ENCODE data around the gene TSPAN9. TPM values are rescaled to one million over a fixed set of nuclear protein-coding genes. Genes with fewer than 3 reads are reported as not detected.
A peak's percentile ranks its signal among the peaks of the same experiment; 100 is the strongest.

Gene TSPAN9, protein sequence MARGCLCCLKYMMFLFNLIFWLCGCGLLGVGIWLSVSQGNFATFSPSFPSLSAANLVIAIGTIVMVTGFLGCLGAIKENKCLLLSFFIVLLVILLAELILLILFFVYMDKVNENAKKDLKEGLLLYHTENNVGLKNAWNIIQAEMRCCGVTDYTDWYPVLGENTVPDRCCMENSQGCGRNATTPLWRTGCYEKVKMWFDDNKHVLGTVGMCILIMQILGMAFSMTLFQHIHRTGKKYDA
- total RNA-seq, result 0.18 and 0.48 TPM in 2 replicates

DNA sequence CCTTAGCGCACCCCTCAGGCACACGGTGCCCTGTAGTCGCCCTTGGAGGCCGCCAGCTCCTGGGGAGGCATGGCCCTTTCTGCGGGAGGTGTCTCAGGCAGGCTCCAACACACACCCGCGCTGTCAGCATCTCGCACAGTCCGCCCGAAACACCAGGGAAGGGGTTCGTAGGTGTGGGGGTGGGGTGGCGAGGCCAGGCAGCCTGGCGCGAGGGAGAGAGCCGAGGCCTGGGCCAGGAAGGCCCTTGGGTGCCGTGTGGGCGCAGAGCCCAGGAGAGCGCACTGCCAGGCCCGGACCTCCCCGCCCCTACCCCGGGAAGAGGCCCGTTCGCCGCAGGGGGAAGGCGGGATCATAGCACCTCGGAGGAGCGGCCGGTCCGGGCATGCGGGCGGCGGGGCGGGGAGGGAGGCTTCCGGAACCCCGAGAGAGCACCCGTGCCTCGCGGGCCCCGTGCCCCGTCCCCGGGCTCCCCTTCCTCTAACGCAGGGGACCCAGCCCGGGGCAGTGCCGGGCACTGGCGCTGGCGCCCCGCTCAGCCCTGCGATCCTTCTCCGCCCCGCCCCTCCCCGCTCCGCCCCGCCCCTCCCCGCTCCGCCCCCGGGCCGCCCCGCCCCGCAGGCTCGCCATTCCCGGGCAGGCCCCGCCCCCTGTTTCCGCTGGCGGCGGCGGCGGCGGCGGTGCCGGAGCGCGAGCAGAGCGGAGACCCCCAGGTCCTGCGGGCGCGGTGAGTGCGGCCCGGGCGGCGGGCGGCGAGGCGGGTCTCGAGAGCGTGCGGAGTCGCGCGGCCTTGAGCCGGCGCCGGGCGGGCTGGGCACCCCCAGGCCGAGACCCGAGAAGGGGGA, at the start of gene TSPAN9:
Gene TSPAN9 (plus strand): TSS at position 650 of the 842 bp plus-strand sequence. CDS start 123,815 bp downstream, outside the sequence.
- no peak within 1 kb of the TSS for H3K27ac Mint-ChIP-seq
- H3K27me3 Mint-ChIP-seq (ENCODE audit: low read depth), result peaks cover 17% of the 10 kb centered on the region
- intact Hi-C loops (cut with micrococcal nuclease), result no loop called here
- no peaks in the 10 kb centered on the region for H3K9me3 Mint-ChIP-seq
- peak within 1 kb of the TSS; percentile 76 for H3K4me3 Mint-ChIP-seq (ENCODE audit: low read depth)
- H3K4me1 Mint-ChIP-seq (ENCODE audit: low read depth), result peaks cover 3% of the 10 kb centered on the region
- peak; percentile 36 for DNase-seq (ENCODE audit: low spot score)
- no peaks in the 10 kb centered on the region for H3K36me3 Mint-ChIP-seq (ENCODE audit: low read depth)

GRCh38 chr12:3028108-3028507, 49.1 kb upstream of the TSPAN9 start:
- Mint-ChIP-seq H3K4me3 (ENCODE audit: low read depth) (no peak overlapping the region), H3K36me3 (ENCODE audit: low read depth) (no peaks in the 10 kb centered on the region), H3K4me1 (ENCODE audit: low read depth) (no peaks in the 10 kb centered on the region), H3K9me3 (no peaks in the 10 kb centered on the region), H3K27me3 (ENCODE audit: low read depth) (no peaks in the 10 kb centered on the region), H3K27ac (no peak overlapping the region)
- intact Hi-C loops (cut with micrococcal nuclease), result no loop called here
- no peak for DNase-seq (ENCODE audit: low spot score)

GRCh38 chr12:3030821-3031429, 46.3 kb upstream of the TSPAN9 start:
- no peak overlapping the region for H3K27ac Mint-ChIP-seq
- H3K27me3 Mint-ChIP-seq (ENCODE audit: low read depth), result no peaks in the 10 kb centered on the region
- no peaks in the 10 kb centered on the region for H3K36me3 Mint-ChIP-seq (ENCODE audit: low read depth)
- H3K9me3 Mint-ChIP-seq, result no peaks in the 10 kb centered on the region
- intact Hi-C loops (cut with micrococcal nuclease), result no loop called here
- DNase-seq (ENCODE audit: low spot score), result no peak
- no peak overlapping the region for H3K4me3 Mint-ChIP-seq (ENCODE audit: low read depth)
- H3K4me1 Mint-ChIP-seq (ENCODE audit: low read depth), result no peaks in the 10 kb centered on the region

DNA sequence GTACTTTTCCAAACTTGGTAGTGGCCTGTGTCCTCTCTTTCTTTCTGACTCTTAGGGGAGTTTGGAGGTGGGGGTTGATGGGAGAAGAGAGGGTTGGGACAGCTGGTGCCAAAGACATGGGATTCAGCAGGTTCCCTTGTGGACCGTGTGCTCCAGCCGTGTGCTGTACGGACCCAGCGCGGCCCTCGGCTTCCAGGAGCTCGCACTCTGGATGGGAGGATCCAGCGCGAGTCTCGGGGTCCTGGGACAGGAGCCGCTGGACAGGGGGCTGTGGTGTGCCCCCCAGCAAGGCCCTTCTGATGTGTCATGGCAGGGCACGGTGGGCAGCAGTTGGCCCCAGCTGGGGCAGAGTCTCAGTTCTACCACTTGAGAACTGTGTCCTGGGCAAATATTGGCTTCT, 45.0 kb upstream of the TSPAN9 start:
- H3K36me3 Mint-ChIP-seq (ENCODE audit: low read depth), result no peaks in the 10 kb centered on the region
- intact Hi-C loops (cut with micrococcal nuclease), result no loop called here
- H3K27me3 Mint-ChIP-seq (ENCODE audit: low read depth), result no peaks in the 10 kb centered on the region
- H3K9me3 Mint-ChIP-seq, result no peaks in the 10 kb centered on the region
- H3K4me3 Mint-ChIP-seq (ENCODE audit: low read depth), result no peak overlapping the region
- no peak overlapping the region for H3K27ac Mint-ChIP-seq
- no peak for DNase-seq (ENCODE audit: low spot score)
- no peaks in the 10 kb centered on the region for H3K4me1 Mint-ChIP-seq (ENCODE audit: low read depth)

DNA sequence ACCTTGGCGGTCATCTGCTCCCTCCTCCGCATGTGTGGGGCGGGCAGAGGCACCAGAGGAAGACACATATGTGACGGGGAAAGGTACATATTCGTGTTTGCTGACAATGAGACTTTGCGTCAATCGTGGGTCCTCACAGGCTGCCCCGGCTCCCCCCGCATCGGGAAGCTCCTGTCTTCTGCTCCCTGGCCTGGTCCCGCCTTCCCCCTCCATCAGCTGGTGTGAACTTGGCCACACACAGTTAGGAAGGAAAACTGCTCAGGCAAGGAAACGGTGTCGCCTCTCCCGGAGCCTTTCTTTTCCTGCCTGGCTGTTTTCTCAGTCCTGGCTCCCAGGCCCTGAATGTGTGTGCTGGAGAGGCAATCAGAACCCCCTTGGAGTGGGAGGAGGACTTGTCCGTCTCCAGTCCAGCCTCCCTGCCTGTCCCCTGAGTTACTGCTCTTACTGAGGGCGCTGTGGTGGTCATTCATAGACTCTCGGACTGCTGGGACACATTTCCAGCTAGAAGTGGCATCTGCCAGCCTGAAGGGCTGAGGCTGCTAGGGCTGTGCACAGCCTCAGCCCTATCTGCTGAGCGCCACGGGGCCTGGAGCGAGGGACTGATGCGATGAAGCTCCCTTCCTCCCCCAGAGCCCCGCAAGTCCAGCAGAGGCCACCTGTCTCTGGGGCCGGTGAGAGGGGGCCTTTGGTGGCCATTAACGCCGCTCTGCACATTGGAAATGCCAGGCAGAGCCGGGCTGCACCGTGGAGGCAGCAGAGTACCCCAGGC, 44.2 kb upstream of the TSPAN9 start:
- intact Hi-C loops (cut with micrococcal nuclease), result no loop called here
- no peaks in the 10 kb centered on the region for H3K9me3 Mint-ChIP-seq
- H3K27ac Mint-ChIP-seq, result no peak overlapping the region
- DNase-seq (ENCODE audit: low spot score), result no peak
- no peaks in the 10 kb centered on the region for H3K27me3 Mint-ChIP-seq (ENCODE audit: low read depth)
- no peak overlapping the region for H3K4me3 Mint-ChIP-seq (ENCODE audit: low read depth)
- H3K4me1 Mint-ChIP-seq (ENCODE audit: low read depth), result no peaks in the 10 kb centered on the region
- no peaks in the 10 kb centered on the region for H3K36me3 Mint-ChIP-seq (ENCODE audit: low read depth)

- no peak for DNase-seq (ENCODE audit: low spot score)
- no peak overlapping the region for H3K4me3 Mint-ChIP-seq (ENCODE audit: low read depth)
- no peaks in the 10 kb centered on the region for H3K36me3 Mint-ChIP-seq (ENCODE audit: low read depth)
- no peaks in the 10 kb centered on the region for H3K27me3 Mint-ChIP-seq (ENCODE audit: low read depth)
- H3K9me3 Mint-ChIP-seq, result no peaks in the 10 kb centered on the region
- intact Hi-C loops (cut with micrococcal nuclease), result no loop called here
- no peaks in the 10 kb centered on the region for H3K4me1 Mint-ChIP-seq (ENCODE audit: low read depth)
- no peak overlapping the region for H3K27ac Mint-ChIP-seq
Observed at GRCh38 chr12:3033539-3033867, 43.7 kb upstream of the TSPAN9 start.

DNA sequence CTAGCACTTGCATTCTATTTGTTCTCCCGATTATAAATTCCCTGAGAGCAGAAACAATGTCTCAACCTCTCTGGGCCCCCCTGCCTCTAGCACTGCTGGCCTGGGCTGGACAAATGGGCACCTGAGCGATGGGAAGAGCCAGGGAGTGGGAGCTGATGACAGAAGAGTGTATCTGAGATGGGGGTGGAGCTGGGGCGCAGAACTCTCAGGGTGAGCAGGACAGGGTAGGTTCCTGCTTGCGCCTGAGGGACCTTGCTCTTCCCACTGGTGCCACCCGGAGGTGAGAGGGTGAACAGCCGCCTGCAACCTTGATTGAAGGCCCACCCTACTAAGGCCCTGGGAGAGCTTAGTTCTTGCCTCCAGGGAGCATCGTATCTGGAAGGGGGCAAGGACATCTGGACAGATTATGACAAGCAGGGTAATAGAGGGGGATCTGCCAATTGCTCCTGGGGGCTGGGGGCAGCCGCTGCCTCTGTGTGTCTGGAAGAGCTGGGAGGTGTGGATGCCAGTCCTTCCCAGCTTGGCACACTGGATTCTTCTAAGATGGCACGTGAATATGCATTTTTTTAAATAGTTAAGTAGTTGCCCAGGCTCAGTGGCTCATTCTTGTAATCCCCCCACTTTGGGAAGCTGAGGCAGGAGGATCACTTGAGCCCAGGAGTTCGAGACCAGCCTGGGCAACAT, 43.0 kb upstream of the TSPAN9 start:
- DNase-seq (ENCODE audit: low spot score), result peak; percentile 22
- Mint-ChIP-seq H3K27ac (no peak overlapping the region), H3K4me1 (ENCODE audit: low read depth) (no peaks in the 10 kb centered on the region), H3K9me3 (no peaks in the 10 kb centered on the region), H3K27me3 (ENCODE audit: low read depth) (no peaks in the 10 kb centered on the region), H3K36me3 (ENCODE audit: low read depth) (no peaks in the 10 kb centered on the region), H3K4me3 (ENCODE audit: low read depth) (no peak overlapping the region)
- intact Hi-C loops (cut with micrococcal nuclease), result no loop called here

DNA sequence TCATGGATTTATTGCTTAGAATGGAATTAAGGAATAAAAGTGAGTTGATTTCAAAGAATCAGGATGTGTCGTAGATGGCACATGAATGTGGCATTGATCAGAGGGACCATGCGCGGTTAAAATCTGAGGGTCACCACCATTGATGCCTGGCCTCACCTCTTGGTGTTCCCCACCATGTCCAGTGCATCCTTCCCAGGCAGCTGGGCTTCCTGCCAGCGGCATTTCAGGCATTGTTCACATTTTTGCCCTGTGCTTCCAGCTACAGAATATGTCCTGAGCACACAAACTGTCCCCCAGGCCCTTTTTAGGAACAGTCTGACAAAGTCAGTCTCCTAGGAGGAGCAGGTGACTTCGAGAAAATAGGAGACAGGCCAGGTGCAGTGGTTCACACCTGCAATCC, 42.0 kb upstream of the TSPAN9 start:
- Mint-ChIP-seq H3K4me1 (ENCODE audit: low read depth) (no peaks in the 10 kb centered on the region), H3K4me3 (ENCODE audit: low read depth) (no peak overlapping the region), H3K36me3 (ENCODE audit: low read depth) (no peaks in the 10 kb centered on the region), H3K27me3 (ENCODE audit: low read depth) (no peaks in the 10 kb centered on the region), H3K9me3 (no peaks in the 10 kb centered on the region), H3K27ac (no peak overlapping the region)
- DNase-seq (ENCODE audit: low spot score), result no peak
- intact Hi-C loops (cut with micrococcal nuclease), result no loop called here

DNA sequence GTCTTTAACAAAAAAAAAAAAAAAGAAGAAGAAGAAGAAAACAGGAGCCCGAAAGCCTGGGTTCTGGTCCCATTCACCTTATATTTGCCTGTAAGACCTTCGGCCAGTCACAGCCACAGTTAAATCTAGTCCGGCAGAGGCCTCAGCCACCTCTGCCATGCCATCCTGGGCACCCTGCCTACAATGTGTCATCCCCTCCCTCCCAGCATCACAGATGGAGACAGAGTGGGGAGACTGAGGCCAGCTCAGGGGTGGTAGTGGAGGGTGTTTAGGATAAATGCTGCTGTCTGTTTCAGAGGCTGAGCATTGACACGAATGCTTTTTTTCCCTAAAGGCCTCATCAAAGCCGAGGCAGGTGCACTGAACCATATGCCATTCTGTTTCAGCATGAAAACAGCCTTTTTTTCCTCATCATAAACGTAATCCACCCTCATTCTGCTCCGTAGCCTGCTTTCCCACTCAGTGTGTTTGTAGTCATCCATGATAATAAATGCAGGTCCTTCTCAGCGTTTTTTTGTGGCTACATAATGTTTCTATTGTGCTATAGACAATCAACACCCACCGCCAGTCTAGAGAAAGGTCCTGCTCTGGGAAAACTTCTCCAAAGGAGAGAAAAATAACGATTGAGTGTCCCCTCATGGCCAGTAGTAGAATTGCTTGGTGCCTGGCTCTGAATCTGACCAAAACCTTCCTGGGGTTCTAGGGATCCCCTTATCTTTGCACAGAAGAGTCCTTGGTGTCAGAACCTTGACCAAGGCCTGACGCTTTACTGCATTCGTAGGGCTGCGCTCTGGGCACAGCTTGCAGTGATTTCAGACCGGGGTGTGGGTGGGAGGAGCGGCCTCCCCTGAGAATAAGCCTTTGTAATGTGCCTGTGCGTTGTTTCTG, 41.1 kb upstream of the TSPAN9 start:
- no peak for DNase-seq (ENCODE audit: low spot score)
- H3K4me3 Mint-ChIP-seq (ENCODE audit: low read depth), result no peak overlapping the region
- no peaks in the 10 kb centered on the region for H3K36me3 Mint-ChIP-seq (ENCODE audit: low read depth)
- no peaks in the 10 kb centered on the region for H3K27me3 Mint-ChIP-seq (ENCODE audit: low read depth)
- H3K27ac Mint-ChIP-seq, result no peak overlapping the region
- H3K9me3 Mint-ChIP-seq, result no peaks in the 10 kb centered on the region
- intact Hi-C loops (cut with micrococcal nuclease), result no loop called here
- H3K4me1 Mint-ChIP-seq (ENCODE audit: low read depth), result no peaks in the 10 kb centered on the region

DNA sequence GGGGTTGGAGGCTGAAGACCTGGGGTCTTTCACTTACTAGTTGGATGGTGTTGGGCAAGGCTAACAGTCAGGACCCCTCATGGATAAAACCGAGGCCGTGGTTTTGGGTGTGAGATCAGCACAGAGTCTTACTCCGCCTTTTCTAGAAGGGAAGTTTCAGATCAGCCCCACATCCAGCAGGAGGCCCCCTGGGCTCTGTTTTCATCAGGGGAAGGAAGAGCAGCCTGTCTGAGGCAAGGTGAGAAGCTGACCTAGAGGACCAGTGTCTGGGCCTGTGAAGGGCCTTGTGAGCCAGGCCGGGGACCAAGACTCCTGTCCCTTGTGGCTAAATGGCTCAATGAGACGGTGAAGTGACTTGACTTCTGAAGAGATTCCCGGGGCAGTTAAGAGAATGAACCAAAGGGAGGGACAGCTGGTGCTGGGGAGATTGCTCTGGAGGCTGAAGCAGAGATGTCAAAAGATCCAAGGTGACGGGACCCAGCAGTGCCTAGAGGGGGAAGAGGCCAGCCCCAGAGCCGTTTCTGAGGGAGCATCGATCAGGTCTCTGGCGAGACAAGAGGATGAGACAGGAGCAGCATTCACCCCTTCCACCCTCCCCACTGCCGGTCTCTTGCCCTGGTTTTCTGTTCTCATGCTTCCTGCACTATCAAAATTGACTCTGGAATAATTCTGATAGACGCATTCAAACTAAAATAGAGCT, 40.1 kb upstream of the TSPAN9 start:
- no peaks in the 10 kb centered on the region for H3K36me3 Mint-ChIP-seq (ENCODE audit: low read depth)
- no peaks in the 10 kb centered on the region for H3K9me3 Mint-ChIP-seq
- intact Hi-C loops (cut with micrococcal nuclease), result no loop called here
- DNase-seq (ENCODE audit: low spot score), result no peak
- no peak overlapping the region for H3K27ac Mint-ChIP-seq
- H3K4me1 Mint-ChIP-seq (ENCODE audit: low read depth), result no peaks in the 10 kb centered on the region
- peaks cover 5% of the 10 kb centered on the region for H3K27me3 Mint-ChIP-seq (ENCODE audit: low read depth)
- H3K4me3 Mint-ChIP-seq (ENCODE audit: low read depth), result no peak overlapping the region

DNA sequence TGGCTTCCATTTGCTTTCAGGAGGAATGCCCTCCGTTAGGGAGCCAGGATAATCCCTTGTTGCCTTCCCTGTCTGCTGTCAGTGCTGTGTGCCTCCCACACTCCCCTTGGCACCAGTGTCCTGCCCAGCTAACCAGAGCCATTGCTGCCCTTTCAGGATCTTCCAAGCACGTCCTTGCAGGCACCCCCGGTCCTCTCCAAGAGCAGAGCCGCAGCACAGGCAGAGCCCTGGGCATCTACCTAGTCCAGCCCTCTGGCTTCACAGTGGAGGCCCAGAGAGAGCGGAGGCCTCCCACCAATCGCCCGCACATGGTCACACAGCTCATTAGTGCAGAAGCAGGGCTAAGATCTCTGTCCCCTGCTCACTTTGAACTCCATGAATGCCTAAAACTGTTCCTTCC, 39.0 kb upstream of the TSPAN9 start:
- Mint-ChIP-seq H3K4me1 (ENCODE audit: low read depth) (no peaks in the 10 kb centered on the region), H3K27ac (no peak overlapping the region), H3K9me3 (no peaks in the 10 kb centered on the region), H3K27me3 (ENCODE audit: low read depth) (peaks cover 5% of the 10 kb centered on the region), H3K36me3 (ENCODE audit: low read depth) (no peaks in the 10 kb centered on the region), H3K4me3 (ENCODE audit: low read depth) (no peak overlapping the region)
- DNase-seq (ENCODE audit: low spot score), result no peak
- intact Hi-C loops (cut with micrococcal nuclease), result no loop called here
